ENCODE data around the gene ROCK2. TPM values are rescaled to one million over a fixed set of nuclear protein-coding genes. Genes with fewer than 3 reads are reported as not detected.

ROCK2 gene
- total RNA-seq, 4 donors from 2014 or later, result 42.0 to 85.4 (median 70.7) TPM

GRCh38 chr2:11320698-11321492, 23.5 kb downstream of the ROCK2 start:
- H3K4me3 ChIP-seq, result no peak overlapping the region
- intact Hi-C loops (cut with DNase I; ENCODE audit: low total_unique reads) (no loop called here), in situ Hi-C loops (cut with MboI; ENCODE audit: low sequenced_read_pairs in 4 of 4) (no loop called here)
- no peaks in the 10 kb centered on the region for H3K36me3 ChIP-seq
- peaks cover 59 to 60% of the 10 kb centered on the region in 2 donors for H3K4me1 ChIP-seq
- no peak for TF ChIP-seq CTCF (IDR thresholded peaks at IDR 0.05 in 4 of 5, conservative IDR thresholded peaks at IDR 0.05 in 1 of 5)
- TF ChIP-seq POLR2A (IDR thresholded peaks at IDR 0.05), result no peak
- peak in 1 of 2 donors; percentile 40 for DNase-seq
- H3K27me3 ChIP-seq, result no peaks in the 10 kb centered on the region
- H3K27ac ChIP-seq, result peak overlapping the region; percentile 46 to 67 (median 53)
- peak; percentile 73 to 92 for ATAC-seq
- H3K9me3 ChIP-seq, result no peaks in the 10 kb centered on the region

GRCh38 chr2:11319939-11320338, 24.5 kb downstream of the ROCK2 start:
- no peaks in the 10 kb centered on the region for H3K36me3 ChIP-seq
- in situ Hi-C loops (cut with MboI; ENCODE audit: low sequenced_read_pairs in 4 of 4), result no loop called here
- TF ChIP-seq POLR2A (IDR thresholded peaks at IDR 0.05), result no peak
- no peak for TF ChIP-seq CTCF (IDR thresholded peaks at IDR 0.05 in 4 of 5, conservative IDR thresholded peaks at IDR 0.05 in 1 of 5)
- H3K4me1 ChIP-seq, result peaks cover 59 to 66% of the 10 kb centered on the region in 2 donors
- peak overlapping the region; percentile 46 to 67 (median 53) for H3K27ac ChIP-seq
- intact Hi-C loops (cut with DNase I; ENCODE audit: low total_unique reads), result no loop called here
- no peaks in the 10 kb centered on the region for H3K27me3 ChIP-seq
- ATAC-seq (no peak), DNase-seq (no peak)
- no peaks in the 10 kb centered on the region for H3K9me3 ChIP-seq
- H3K4me3 ChIP-seq, result no peak overlapping the region

- H3K36me3 ChIP-seq, result no peaks in the 10 kb centered on the region
- in situ Hi-C loops (cut with MboI; ENCODE audit: low sequenced_read_pairs in 4 of 4) (no loop called here), intact Hi-C loops (cut with DNase I; ENCODE audit: low total_unique reads) (no loop called here)
- DNase-seq (no peak), ATAC-seq (peak; percentile 91 to 92)
- peaks cover 60 to 72% of the 10 kb centered on the region in 2 donors for H3K4me1 ChIP-seq
- TF ChIP-seq CTCF (IDR thresholded peaks at IDR 0.05 in 4 of 5, conservative IDR thresholded peaks at IDR 0.05 in 1 of 5), result no peak
- no peak for TF ChIP-seq POLR2A (IDR thresholded peaks at IDR 0.05)
- H3K27me3 ChIP-seq, result no peaks in the 10 kb centered on the region
- peak overlapping the region; percentile 27 to 64 (median 49) for H3K27ac ChIP-seq
- no peaks in the 10 kb centered on the region for H3K9me3 ChIP-seq
- no peak overlapping the region for H3K4me3 ChIP-seq
Measured at GRCh38 chr2:11315074-11315705, 29.2 kb downstream of the ROCK2 start.

- in situ Hi-C loops (cut with MboI; ENCODE audit: low sequenced_read_pairs in 4 of 4), result no loop called here
- DNase-seq (no peak), ATAC-seq (no peak)
Measured at GRCh38 chr2:11314487-11314886, 29.9 kb downstream of the ROCK2 start.

More at GRCh38 chr2:11314487-11314886, 29.9 kb downstream of the ROCK2 start:
- intact Hi-C loops (cut with DNase I; ENCODE audit: low total_unique reads), result no loop called here
- no peaks in the 10 kb centered on the region for H3K36me3 ChIP-seq
- no peaks in the 10 kb centered on the region for H3K27me3 ChIP-seq
- TF ChIP-seq POLR2A (IDR thresholded peaks at IDR 0.05) (no peak), CTCF (IDR thresholded peaks at IDR 0.05 in 4 of 5, conservative IDR thresholded peaks at IDR 0.05 in 1 of 5) (no peak)
- H3K4me1 ChIP-seq, result peaks cover 61 to 74% of the 10 kb centered on the region in 2 donors
- H3K4me3 ChIP-seq, result no peak overlapping the region
- peak overlapping the region in 3 of 4 donors; percentile 48 to 64 (median 50) for H3K27ac ChIP-seq
- H3K9me3 ChIP-seq, result no peaks in the 10 kb centered on the region
